Hepatocyte (in vitro differentiated cells): ENCODE results near the gene RIPOR1.

Experiments
- CTCF ChIP-seq: fragments of 200-600 bp; sonication (generic); IDR thresholded peaks from 2 replicates; pipeline ENCODE4 v1.5.1; 2016; ENCODE audit warnings: antibody characterized with exemption, mild to moderate bottlenecking; ENCODE audit not compliant: poor library complexity
- EZH2 ChIP-seq: fragments of 200-600 bp; sonication (generic); IDR thresholded peaks from 2 replicates; pipeline ENCODE4 v1.6.1; 2016; ENCODE audit warnings: antibody characterized with exemption, mild to moderate bottlenecking, borderline replicate concordance
- EZH2phosphoT487 ChIP-seq: fragments of 200-600 bp; sonication (generic); IDR thresholded peaks from one replicate; pipeline ENCODE4 v1.6.1; 2018; ENCODE audit warnings: antibody characterized with exemption, mild to moderate bottlenecking, low read depth, moderate library complexity; ENCODE audit not compliant: unreplicated experiment, severe bottlenecking

DNA sequence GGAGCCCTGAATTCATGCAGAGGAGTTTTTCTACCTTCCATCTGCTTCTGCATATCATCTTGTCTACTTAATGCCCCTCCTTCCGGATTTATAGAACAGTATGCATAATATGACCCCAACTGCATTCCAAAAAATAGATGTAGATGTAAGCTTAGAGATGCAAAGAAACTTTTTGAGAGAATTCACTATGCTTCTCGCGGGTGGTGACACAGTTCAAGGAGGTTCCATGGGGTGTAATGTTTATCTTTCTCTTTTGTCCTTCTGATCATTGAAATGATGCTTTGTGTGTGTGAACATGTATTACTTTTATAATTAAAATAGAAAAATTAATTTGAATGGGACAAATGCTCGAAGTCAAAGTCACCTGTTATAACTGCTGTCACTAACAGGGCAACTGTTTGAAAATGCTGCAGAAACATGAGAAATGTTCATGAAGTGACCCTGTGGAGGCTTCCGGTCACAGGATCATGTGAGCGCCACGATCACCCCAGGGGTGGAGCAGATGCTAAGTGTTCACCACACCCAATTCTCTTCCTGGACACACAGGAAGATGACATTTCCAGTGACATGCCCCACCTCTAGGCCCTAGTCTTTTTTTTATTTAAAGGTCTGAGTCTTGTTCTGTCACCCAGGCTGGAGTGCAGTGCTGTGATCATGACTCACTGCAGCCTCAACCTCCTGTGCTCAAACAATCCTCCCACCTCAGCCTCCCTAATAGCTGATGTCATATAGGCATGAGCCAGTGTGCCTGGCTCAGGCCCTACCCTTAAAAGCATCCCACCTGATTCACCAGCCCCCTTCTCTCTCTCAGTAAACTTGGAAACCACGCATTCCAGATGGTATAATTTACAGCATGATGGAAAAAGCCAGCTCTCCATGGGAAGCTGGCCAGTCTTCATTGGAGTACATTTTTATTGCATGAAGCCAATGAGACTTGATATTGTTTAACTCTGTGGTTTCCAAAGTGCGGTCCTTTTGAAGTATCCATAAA, 24.3 kb upstream of the RIPOR1 start:
- TF ChIP-seq EZH2phosphoT487 (no peak), CTCF (no peak), EZH2 (no peak)
